ENCODE measurements around the gene BABAM2.

DNA sequence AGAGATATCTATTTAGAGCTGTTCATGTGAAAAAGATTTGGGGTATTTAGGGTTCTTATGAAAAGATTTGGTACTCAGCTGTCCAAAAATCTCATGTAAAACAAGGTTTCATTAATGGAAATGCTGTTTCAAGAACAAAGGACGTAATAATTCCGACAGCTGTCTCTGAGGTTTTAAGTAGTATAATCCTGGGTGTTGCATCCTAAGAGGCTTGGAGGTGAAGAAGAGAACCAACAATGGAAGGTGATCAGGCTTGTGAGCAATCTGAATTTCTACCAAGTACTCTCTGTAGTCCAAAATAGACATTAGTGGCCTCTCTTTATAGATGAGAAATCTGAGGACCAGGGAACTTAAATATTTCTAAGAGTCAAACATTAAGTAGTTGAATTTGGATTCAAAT is 205.1 kb downstream of the BABAM2 start:
- TF ChIP-seq, protein P1, sequence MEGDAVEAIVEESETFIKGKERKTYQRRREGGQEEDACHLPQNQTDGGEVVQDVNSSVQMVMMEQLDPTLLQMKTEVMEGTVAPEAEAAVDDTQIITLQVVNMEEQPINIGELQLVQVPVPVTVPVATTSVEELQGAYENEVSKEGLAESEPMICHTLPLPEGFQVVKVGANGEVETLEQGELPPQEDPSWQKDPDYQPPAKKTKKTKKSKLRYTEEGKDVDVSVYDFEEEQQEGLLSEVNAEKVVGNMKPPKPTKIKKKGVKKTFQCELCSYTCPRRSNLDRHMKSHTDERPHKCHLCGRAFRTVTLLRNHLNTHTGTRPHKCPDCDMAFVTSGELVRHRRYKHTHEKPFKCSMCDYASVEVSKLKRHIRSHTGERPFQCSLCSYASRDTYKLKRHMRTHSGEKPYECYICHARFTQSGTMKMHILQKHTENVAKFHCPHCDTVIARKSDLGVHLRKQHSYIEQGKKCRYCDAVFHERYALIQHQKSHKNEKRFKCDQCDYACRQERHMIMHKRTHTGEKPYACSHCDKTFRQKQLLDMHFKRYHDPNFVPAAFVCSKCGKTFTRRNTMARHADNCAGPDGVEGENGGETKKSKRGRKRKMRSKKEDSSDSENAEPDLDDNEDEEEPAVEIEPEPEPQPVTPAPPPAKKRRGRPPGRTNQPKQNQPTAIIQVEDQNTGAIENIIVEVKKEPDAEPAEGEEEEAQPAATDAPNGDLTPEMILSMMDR (IDR thresholded peaks at IDR 0.05; ENCODE audit: borderline replicate concordance, extremely low read depth, low read length, poor library complexity, severe bottlenecking), result no peak
- no peak for TF ChIP-seq EZH2 (IDR thresholded peaks at IDR 0.05; ENCODE audit: borderline replicate concordance, low read depth, low read length, severe bottlenecking)

Data from DND-41 (cell line).